ENCODE results near the gene CLDN12. TPM values are rescaled to one million over a fixed set of nuclear protein-coding genes. Genes with fewer than 3 reads are reported as not detected.

CLDN12 gene
- total RNA-seq, 6 experiments from 2014 or later: 36.6 to 42.0 (median 38.5) TPM

DNA sequence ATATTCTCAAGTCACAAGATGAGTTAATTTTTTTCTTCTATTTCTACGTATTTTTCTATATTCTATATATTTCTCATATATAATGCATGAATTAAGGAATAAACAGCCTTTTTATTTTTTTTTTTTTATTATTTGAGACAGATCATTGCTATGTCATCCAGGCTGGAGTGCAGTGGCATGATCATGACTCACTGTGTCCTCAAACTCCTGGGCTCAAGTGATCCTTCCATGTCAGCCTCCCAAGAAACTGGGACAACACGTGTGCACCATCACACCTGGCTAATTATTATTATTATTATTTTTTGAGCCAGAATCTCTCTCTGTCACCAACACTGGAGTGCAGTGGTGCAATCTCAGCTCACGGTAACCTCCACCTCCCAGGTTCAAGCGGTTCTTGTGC is 1.5 kb downstream of the CLDN12 start:
- peak overlapping the region; percentile 98 for H3K27ac Mint-ChIP-seq

DNA sequence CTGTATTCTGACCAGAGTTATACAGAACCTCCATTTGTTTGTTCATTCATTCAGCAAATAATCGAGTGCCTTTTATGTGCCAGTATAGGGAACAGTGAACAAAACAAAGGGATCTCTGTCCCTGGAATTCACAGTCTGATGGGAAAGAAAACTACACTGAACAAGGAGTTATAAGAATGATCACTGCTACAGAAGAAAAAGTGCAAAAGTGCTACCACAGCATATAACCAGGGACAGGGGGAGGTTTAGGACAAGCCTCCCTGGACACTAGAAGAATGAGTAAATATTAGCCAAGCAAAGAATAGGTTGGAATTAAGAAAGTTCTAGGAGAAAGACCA is 4.2 kb downstream of the CLDN12 start:
- no peak for DNase-seq
- Mint-ChIP-seq H3K27me3 (ENCODE audit: insufficient read depth) (no peaks in the 10 kb centered on the region; the same call in 1 of the 2 replicates), H3K27ac (no peak overlapping the region), H3K4me1 (ENCODE audit: low read depth) (peaks cover 39% of the 10 kb centered on the region), H3K4me3 (no peak overlapping the region), H3K36me3 (ENCODE audit: low read depth) (peaks cover 30% of the 10 kb centered on the region), H3K9me3 (no peaks in the 10 kb centered on the region)
- TF ChIP-seq, protein P1, sequence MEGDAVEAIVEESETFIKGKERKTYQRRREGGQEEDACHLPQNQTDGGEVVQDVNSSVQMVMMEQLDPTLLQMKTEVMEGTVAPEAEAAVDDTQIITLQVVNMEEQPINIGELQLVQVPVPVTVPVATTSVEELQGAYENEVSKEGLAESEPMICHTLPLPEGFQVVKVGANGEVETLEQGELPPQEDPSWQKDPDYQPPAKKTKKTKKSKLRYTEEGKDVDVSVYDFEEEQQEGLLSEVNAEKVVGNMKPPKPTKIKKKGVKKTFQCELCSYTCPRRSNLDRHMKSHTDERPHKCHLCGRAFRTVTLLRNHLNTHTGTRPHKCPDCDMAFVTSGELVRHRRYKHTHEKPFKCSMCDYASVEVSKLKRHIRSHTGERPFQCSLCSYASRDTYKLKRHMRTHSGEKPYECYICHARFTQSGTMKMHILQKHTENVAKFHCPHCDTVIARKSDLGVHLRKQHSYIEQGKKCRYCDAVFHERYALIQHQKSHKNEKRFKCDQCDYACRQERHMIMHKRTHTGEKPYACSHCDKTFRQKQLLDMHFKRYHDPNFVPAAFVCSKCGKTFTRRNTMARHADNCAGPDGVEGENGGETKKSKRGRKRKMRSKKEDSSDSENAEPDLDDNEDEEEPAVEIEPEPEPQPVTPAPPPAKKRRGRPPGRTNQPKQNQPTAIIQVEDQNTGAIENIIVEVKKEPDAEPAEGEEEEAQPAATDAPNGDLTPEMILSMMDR (IDR thresholded peaks at IDR 0.05): no peak

More for the DNA sequence above, 1.5 kb downstream of the CLDN12 start:
- TF ChIP-seq, protein P1 (IDR thresholded peaks at IDR 0.05): no peak
- H3K4me3 Mint-ChIP-seq: peak overlapping the region; percentile 96
- H3K36me3 Mint-ChIP-seq (ENCODE audit: low read depth): peaks cover 14% of the 10 kb centered on the region
- no peak for DNase-seq
- H3K27me3 Mint-ChIP-seq (ENCODE audit: insufficient read depth): no peaks in the 10 kb centered on the region; the same call in 1 of the 2 replicates
- peaks cover 26% of the 10 kb centered on the region for H3K4me1 Mint-ChIP-seq (ENCODE audit: low read depth)
- H3K9me3 Mint-ChIP-seq: no peaks in the 10 kb centered on the region

DNA sequence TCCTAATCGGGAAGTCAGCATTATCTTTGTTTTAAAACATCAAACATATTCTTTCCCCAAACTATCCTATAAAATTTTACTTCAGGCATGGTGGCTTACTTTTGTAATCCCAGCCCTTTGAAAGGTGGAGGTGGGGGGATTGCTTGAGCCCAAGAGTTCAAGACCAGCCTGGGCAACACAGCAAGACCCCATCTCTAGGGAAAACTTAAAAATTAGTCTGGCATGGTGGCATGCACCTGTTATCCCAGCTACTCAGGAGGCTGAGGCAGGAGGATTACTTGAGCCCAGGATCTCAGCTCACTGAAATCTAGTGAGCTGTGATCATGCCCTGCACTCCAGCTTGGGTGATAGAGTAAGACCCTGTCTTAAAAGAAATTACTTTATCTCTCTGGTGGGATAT is 4.9 kb downstream of the CLDN12 start:
- Mint-ChIP-seq H3K4me1 (ENCODE audit: low read depth) (peaks cover 42% of the 10 kb centered on the region), H3K9me3 (no peaks in the 10 kb centered on the region), H3K36me3 (ENCODE audit: low read depth) (peaks cover 37% of the 10 kb centered on the region), H3K4me3 (no peak overlapping the region), H3K27ac (no peak overlapping the region), H3K27me3 (ENCODE audit: insufficient read depth) (no peaks in the 10 kb centered on the region; the same call in 1 of the 2 replicates)
- no peak for DNase-seq
- TF ChIP-seq, protein P1 (IDR thresholded peaks at IDR 0.05): no peak

DNA sequence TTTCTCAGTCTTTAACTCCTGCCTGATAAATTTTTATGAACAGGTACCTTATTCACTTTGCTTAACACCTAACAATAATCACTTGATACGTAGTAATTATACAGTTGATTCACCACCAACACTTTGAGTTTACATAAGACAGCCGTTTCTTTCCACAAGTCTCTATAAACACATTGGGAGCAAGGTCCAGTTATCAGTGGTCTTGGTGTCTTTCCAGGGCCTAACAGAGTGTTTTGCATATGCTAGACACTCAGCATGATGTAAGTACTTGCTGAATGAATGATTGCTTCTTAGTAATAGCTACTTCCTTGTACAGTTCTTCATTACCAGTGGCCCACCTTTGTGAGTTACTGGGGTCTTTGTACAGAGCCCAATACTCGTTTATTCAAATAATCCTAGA is 6.4 kb downstream of the CLDN12 start:
- no peak overlapping the region for H3K27ac Mint-ChIP-seq
- no peaks in the 10 kb centered on the region for H3K27me3 Mint-ChIP-seq (ENCODE audit: insufficient read depth)
- TF ChIP-seq, protein P1 (IDR thresholded peaks at IDR 0.05): no peak
- no peak for DNase-seq
- H3K4me1 Mint-ChIP-seq (ENCODE audit: low read depth): peaks cover 40% of the 10 kb centered on the region
- H3K4me3 Mint-ChIP-seq: no peak overlapping the region
- no peaks in the 10 kb centered on the region for H3K9me3 Mint-ChIP-seq
- H3K36me3 Mint-ChIP-seq (ENCODE audit: low read depth): peaks cover 39% of the 10 kb centered on the region

DNA sequence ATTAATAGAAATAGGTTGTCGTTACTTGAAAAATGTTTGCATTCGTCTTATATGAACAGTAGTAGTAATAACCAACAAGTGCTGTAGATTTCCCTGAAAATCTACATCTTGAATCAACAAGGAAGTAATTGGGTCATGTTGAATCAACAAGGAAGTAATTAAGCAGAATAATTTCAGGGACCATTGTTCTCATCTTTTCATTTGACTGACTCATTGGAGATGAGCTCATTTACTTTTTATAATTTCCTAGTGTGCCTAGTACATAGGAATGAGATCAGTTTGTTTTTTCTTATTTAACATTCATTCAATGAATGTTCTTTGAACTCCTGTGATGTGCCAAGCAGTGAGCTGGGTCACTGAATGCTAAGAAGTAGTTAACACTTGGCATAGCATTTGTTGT is 8.2 kb downstream of the CLDN12 start:
- DNase-seq: no peak
- Mint-ChIP-seq H3K27ac (peak overlapping the region; percentile 79), H3K9me3 (no peaks in the 10 kb centered on the region), H3K4me1 (ENCODE audit: low read depth) (peaks cover 32% of the 10 kb centered on the region), H3K27me3 (ENCODE audit: insufficient read depth) (no peaks in the 10 kb centered on the region), H3K36me3 (ENCODE audit: low read depth) (peaks cover 33% of the 10 kb centered on the region), H3K4me3 (no peak overlapping the region)
- TF ChIP-seq, protein P1 (IDR thresholded peaks at IDR 0.05): no peak

Measured in HFFc6 (cell line).